K562 (cell line): ENCODE results near the gene CRAT. TPM values are rescaled to one million over a fixed set of nuclear protein-coding genes. Genes with fewer than 3 reads are reported as not detected.
A peak's percentile ranks its signal among the peaks of the same experiment; 100 is the strongest.

Experiments
- ATAC-seq: fragments of 200-7000 bp; cut with Tn5 transposase; 3 replicates; pipeline ENCODE4 v1.9.1; 2020; ENCODE audit warnings: moderate library complexity
- BruUV-seq: library from RNA; stranded (reverse); fragments of 400-500 nt; replicated peaks from 2 replicates; lab custom pipeline; 2021; lab: Mats Ljungman, UMichigan
- CTCF ChIA-PET: fragments of 300-600 bp; formaldehyde crosslinking; extraction: SDS; loops from one replicate; lab custom pipeline; 2021; ENCODE audit warnings: low intra/inter-chr PET ratio; lab: Yijun Ruan, JAX
- POLR2A ChIA-PET: fragments of 300-600, 350-650 bp; sonication (Branson Sonifier 250); formaldehyde crosslinking; extraction: SDS; loops from one replicate; lab custom pipeline; 2021; ENCODE audit warnings: antibody characterized with exemption, inconsistent platforms; lab: Yijun Ruan, JAX
- DNase-seq, 4 experiments: peaks; one replicate each; pipeline versions ENCODE4 v3.0.0 to v3.0.0-alpha.2; 2011 to 2018; ENCODE audit warnings: low spot score in 3 of 4, mixed read lengths in 3 of 4; ENCODE audit errors: extremely low read depth in 1 of 4
- FAIRE-seq: peaks from 2 replicates; lab custom pipeline; 2011; peaks lifted over from hg19 to GRCh38; lab: Jason Lieb, UNC
- H2AFZ ChIP-seq: 2 replicates; pipeline ENCODE4 v1.6.0; 2011; ENCODE audit warnings: low read depth, low read length, control low read depth, inconsistent platforms
- H3K27ac ChIP-seq: fragments of 200-600 bp; 3 replicates; pipeline ENCODE4 v1.8.0; 2011; ENCODE audit warnings: low read depth, mild to moderate bottlenecking, control low read depth, inconsistent platforms, low read length, moderate library complexity, mixed read lengths; ENCODE audit errors: extremely low read depth
- H3K27me3 ChIP-seq, 2 experiments: fragments of 300-600 bp in 1 of 2; 2 replicates in 1 of 2; 3 replicates in 1 of 2; pipeline versions ENCODE4 v1.6.0 to v1.8.0; 2011; ENCODE audit warnings: inconsistent platforms in 2 of 2, low read length in 2 of 2, mild to moderate bottlenecking in 1 of 2, mixed read lengths in 1 of 2, moderate library complexity in 1 of 2; ENCODE audit not compliant: control insufficient read depth in 2 of 2, insufficient read depth in 2 of 2
- H3K36me3 ChIP-seq: fragments of 300-600 bp; 3 replicates; pipeline ENCODE4 v1.8.0; 2011; ENCODE audit warnings: mild to moderate bottlenecking, low read length, inconsistent platforms; ENCODE audit not compliant: control insufficient read depth, insufficient read depth
- H3K4me1 ChIP-seq, 2 experiments: fragments of 200-600 bp in 1 of 2; replicated peaks in 1 of 2; 2 replicates in 1 of 2; 3 replicates in 1 of 2; pipeline versions ENCODE4 v1.5.1 to v1.8.0; 2011; ENCODE audit warnings: inconsistent platforms in 2 of 2, low read length in 2 of 2, mild to moderate bottlenecking in 1 of 2, mixed read lengths in 1 of 2, moderate library complexity in 1 of 2; ENCODE audit not compliant: control insufficient read depth in 2 of 2, insufficient read depth in 2 of 2
- H3K4me2 ChIP-seq: 2 replicates; pipeline ENCODE4 v1.6.1; 2011; ENCODE audit warnings: low read length, control low read depth, inconsistent platforms, mixed read lengths; ENCODE audit not compliant: insufficient read depth
- H3K4me3 ChIP-seq: fragments of 200-600 bp; sonication (generic), shearing (Covaris generic); 2 replicates; pipeline ENCODE4 v1.5.1; 2016; ENCODE audit warnings: control low read depth, inconsistent platforms
- H3K79me2 ChIP-seq: fragments of 200-600 bp; 3 replicates; pipeline ENCODE4 v1.8.0; 2011; ENCODE audit warnings: low read length, inconsistent platforms; ENCODE audit not compliant: control insufficient read depth, insufficient read depth
- H3K9ac ChIP-seq, 2 experiments: 2 replicates each; pipeline versions ENCODE4 v1.6.0 to v1.6.1; 2011; ENCODE audit warnings: low read depth in 2 of 2, low read length in 2 of 2, control low read depth in 1 of 2, inconsistent platforms in 1 of 2, mild to moderate bottlenecking in 1 of 2, mixed read lengths in 1 of 2; ENCODE audit not compliant: insufficient read depth in 1 of 2
- H3K9me1 ChIP-seq: one replicate; pipeline ENCODE4 v1.6.0; 2011; ENCODE audit warnings: inconsistent platforms, mild to moderate bottlenecking, low read length, moderate library complexity; ENCODE audit not compliant: control insufficient read depth, insufficient read depth
- H3K9me3 ChIP-seq: replicated peaks from 2 replicates; pipeline ENCODE4 v1.5.1; 2011; ENCODE audit warnings: low read depth, low read length, inconsistent platforms; ENCODE audit not compliant: control insufficient read depth, insufficient read depth
- H4K20me1 ChIP-seq: replicated peaks from 2 replicates; pipeline ENCODE4 v1.6.1; 2011; ENCODE audit warnings: low read length, inconsistent platforms, mixed read lengths; ENCODE audit not compliant: control insufficient read depth, insufficient read depth
- ARNT ChIP-seq, 2 experiments: fragments of 450-650 bp; IDR thresholded peaks; 2 replicates each; pipeline ENCODE4 v1.6.1; 2016; ENCODE audit warnings: mild to moderate bottlenecking in 1 of 2
- FOS ChIP-seq: IDR thresholded peaks from 3 replicates; pipeline ENCODE4 v1.6.1; 2011; ENCODE audit not compliant: insufficient read length; ENCODE audit errors: extremely low read depth
- HNRNPLL ChIP-seq: fragments of 200-400 bp; formaldehyde crosslinking; IDR thresholded peaks from 2 replicates; pipeline ENCODE4 v1.6.1; 2017; ENCODE audit warnings: low read length, low read depth, mild to moderate bottlenecking; ENCODE audit not compliant: poor library complexity, severe bottlenecking
- NR2C1 ChIP-seq, 2 experiments: fragments of 450-650 bp; IDR thresholded peaks; 2 replicates each; pipeline ENCODE4 v1.6.1; 2017; ENCODE audit warnings: mild to moderate bottlenecking in 2 of 2, antibody characterized with exemption in 1 of 2, inconsistent platforms in 1 of 2, missing compliant biosample characterization in 1 of 2, missing genetic modification characterization in 1 of 2
- NR2C2 ChIP-seq, 2 experiments: fragments of 200-800 bp in 1 of 2; sonication (Bioruptor generic) in 1 of 2; sonication (generic) in 1 of 2; formaldehyde crosslinking in 1 of 2; IDR thresholded peaks; 2 replicates each; pipeline versions ENCODE4 v1.6.1 to v1.8.0; 2016 to 2022; ENCODE audit warnings: mild to moderate bottlenecking in 1 of 2, missing compliant biosample characterization in 1 of 2, missing genetic modification characterization in 1 of 2, missing genetic modification reagents in 1 of 2
- SRSF7 ChIP-seq: fragments of 200-400 bp; formaldehyde crosslinking; optimal IDR thresholded peaks from 2 replicates; pipeline ENCODE3; 2017; ENCODE audit warnings: mild to moderate bottlenecking, low read depth, low read length
- U2AF2 ChIP-seq: fragments of 200-400 bp; formaldehyde crosslinking; optimal IDR thresholded peaks from 2 replicates; pipeline ENCODE3; 2017; ENCODE audit warnings: low read depth, mild to moderate bottlenecking, low read length
- ZBTB2 ChIP-seq: fragments of 450-650 bp; IDR thresholded peaks from 2 replicates; pipeline ENCODE4 v1.6.1; 2016; ENCODE audit warnings: antibody characterized with exemption
- ZNF583 ChIP-seq: fragments of 250-450 bp; sonication (Bioruptor Pico); IDR thresholded peaks from 2 replicates; pipeline ENCODE4 v1.4.0; 2020
- ZNF699 ChIP-seq: fragments of 250-450 bp; sonication (Bioruptor Pico); IDR thresholded peaks from 2 replicates; pipeline ENCODE4 v1.8.0; 2021; ENCODE audit warnings: mild to moderate bottlenecking, moderate library complexity; ENCODE audit not compliant: insufficient replicate concordance
- WGBS: fragments of 100-300 bp; shearing (Covaris generic); methylation state at CpG from one replicate; pipeline ENCODE4 v1.1.6; 2016; ENCODE audit warnings: low coverage, mixed read lengths; ENCODE audit not compliant: insufficient coverage; ENCODE audit errors: missing lambda C conversion rate; 5-methylcytosine and 5-hydroxymethylcytosine counted together
- in situ Hi-C: fragments of 300-500 bp; cut with MboI; formaldehyde crosslinking; loops from 4 replicates; pipeline ENCODE4 v1.15.0; 2018; ENCODE audit warnings: inconsistent platforms, mixed read lengths
- intact Hi-C: fragments of 100-400 bp; cut with micrococcal nuclease; formaldehyde crosslinking; loops from 2 replicates; pipeline ENCODE4 v1.14.2; 2022
- polyA plus RNA-seq, 8 experiments: library from polyadenylated mRNA; depleted of rRNA in 4 of 8; stranded (reverse) in 5 of 8; unstranded in 3 of 8; fragments of >200 nt; fragmentation: Nextera tagmentation in 2 of 8; fragmentation: Illumina TruSeq in 1 of 8; extraction: Ambion mirVana in 2 of 8; extraction: Trizol in 1 of 8; gene quantifications; 2 replicates each; pipeline versions ENCODE4 v1.2.1 to v1.2.3, GENCODE V29; 2011 to 2014; ENCODE audit warnings: inconsistent platforms in 1 of 8, missing spikeins in 1 of 8
- total RNA-seq, 7 experiments: library from RNA; depleted of rRNA in 6 of 7; stranded (reverse); fragments of >200 nt in 6 of 7; fragmentation: Illumina TruSeq in 2 of 7; extraction: Trizol in 2 of 7; gene quantifications; 2 replicates each; pipeline versions ENCODE4 v1.2.1 to v1.2.3, GENCODE V29; 2011 to 2021; ENCODE audit warnings: low replicate concordance in 1 of 7
- TF ChIP-seq, protein P1 (sequence below): fragments of 450-650 bp; IDR thresholded peaks from 2 replicates; pipeline ENCODE4 v1.6.1; 2016; ENCODE audit warnings: missing biosample characterization, missing genetic modification characterization
- TF ChIP-seq, protein P2 (sequence below): fragments of 450-650 bp; formaldehyde crosslinking; IDR thresholded peaks from 2 replicates; pipeline ENCODE4 v1.4.0; 2020; ENCODE audit warnings: mild to moderate bottlenecking

The CRAT gene
- total and polyA plus RNA-seq, 9 of the 15 experiments (the other 6 are each of a cell fraction or from before 2014, with no cell fraction given) = 0.20 to 13.8 (median 5.4) TPM

- TF ChIP-seq NR2C2 (CRISPR knock-in tag; IDR thresholded peaks at IDR 0.05) = no peak
- TF ChIP-seq NR2C2 (tag; IDR thresholded peaks at IDR 0.05) = peak; percentile 1; the same call in 1 of the 2 replicates
- TF ChIP-seq FOS = no peak
These were observed 29.9 kb upstream of the CRAT start (continued) for GRCh38 chr9:129140397-129141065.

GRCh38 chr9:129139993-129140396, 29.4 kb upstream of the CRAT start:
- peak; percentile 86 for ATAC-seq
- in situ Hi-C loops = no loop called here
- ChIA-PET CTCF (interaction anchor here (1.5 to 4.5 kb wide), 2 partner anchors 35 to 471 kb away, joined by 6 to 53 read pairs; no protein-coding TSS in a partner anchor), POLR2A (interaction anchor here (0.7 to 2.5 kb wide), 9 partner anchors 9 to 607 kb away, joined by 3 to 18 read pairs (median 4); partner anchors contain the start of gene NTMT1)
- no peaks in the 10 kb centered on the region for H3K27me3 ChIP-seq
- H4K20me1 ChIP-seq = no peaks in the 10 kb centered on the region
- peak overlapping the region; percentile 71 for H3K4me2 ChIP-seq
- 1% methylated on average over 11 of the region's 11 CpGs for WGBS
- peaks cover 63% of the 10 kb centered on the region; the same call in 2 of the 3 replicates for H3K36me3 ChIP-seq
- peak; percentile 97 for FAIRE-seq
- peak overlapping the region; percentile 93 for H3K27ac ChIP-seq
- peaks cover 30 to 49% of the 10 kb centered on the region in 2 experiments for H3K4me1 ChIP-seq
- peaks cover 17% of the 10 kb centered on the region for H3K79me2 ChIP-seq
- H2AFZ ChIP-seq = peak overlapping the region; percentile 85
- no peaks in the 10 kb centered on the region for H3K9me3 ChIP-seq
- peak; percentile 61 to 94 (median 74) for DNase-seq
- no TSS peak for BruUV-seq
- no peaks in the 10 kb centered on the region for H3K9me1 ChIP-seq
- H3K9ac ChIP-seq = peak overlapping the region; percentile 83 to 97
- intact Hi-C loops = loop anchor here (1.0 to 10.0 kb wide), 4 partner anchors 35 to 645 kb away; no protein-coding TSS in a partner anchor
- H3K4me3 ChIP-seq = peak overlapping the region; percentile 27
- TF ChIP-seq ZBTB2 (no peak), U2AF2 (no peak), HNRNPLL (no peak), ZNF699 (CRISPR knock-in tag) (no peak), ZNF583 (CRISPR knock-in tag) (no peak), SRSF7 (no peak), ARNT (IDR thresholded peaks at IDR 0.05) (no peak), NR2C1 (IDR thresholded peaks at IDR 0.05) (peak; percentile 58; the same call in 1 of the 2 replicates), NR2C1 (tag; IDR thresholded peaks at IDR 0.05) (peak; percentile 39; the same call in 1 of the 2 replicates)
- TF ChIP-seq, protein P1, sequence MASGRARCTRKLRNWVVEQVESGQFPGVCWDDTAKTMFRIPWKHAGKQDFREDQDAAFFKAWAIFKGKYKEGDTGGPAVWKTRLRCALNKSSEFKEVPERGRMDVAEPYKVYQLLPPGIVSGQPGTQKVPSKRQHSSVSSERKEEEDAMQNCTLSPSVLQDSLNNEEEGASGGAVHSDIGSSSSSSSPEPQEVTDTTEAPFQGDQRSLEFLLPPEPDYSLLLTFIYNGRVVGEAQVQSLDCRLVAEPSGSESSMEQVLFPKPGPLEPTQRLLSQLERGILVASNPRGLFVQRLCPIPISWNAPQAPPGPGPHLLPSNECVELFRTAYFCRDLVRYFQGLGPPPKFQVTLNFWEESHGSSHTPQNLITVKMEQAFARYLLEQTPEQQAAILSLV (tag) = no peak
- TF ChIP-seq, protein P2, sequence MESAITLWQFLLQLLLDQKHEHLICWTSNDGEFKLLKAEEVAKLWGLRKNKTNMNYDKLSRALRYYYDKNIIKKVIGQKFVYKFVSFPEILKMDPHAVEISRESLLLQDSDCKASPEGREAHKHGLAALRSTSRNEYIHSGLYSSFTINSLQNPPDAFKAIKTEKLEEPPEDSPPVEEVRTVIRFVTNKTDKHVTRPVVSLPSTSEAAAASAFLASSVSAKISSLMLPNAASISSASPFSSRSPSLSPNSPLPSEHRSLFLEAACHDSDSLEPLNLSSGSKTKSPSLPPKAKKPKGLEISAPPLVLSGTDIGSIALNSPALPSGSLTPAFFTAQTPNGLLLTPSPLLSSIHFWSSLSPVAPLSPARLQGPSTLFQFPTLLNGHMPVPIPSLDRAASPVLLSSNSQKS (CRISPR knock-in tag) = no peak
